BLaER1 (cell line): ENCODE measurements around the gene CPNE2.
A peak's percentile ranks its signal among the peaks of the same experiment; 100 is the strongest.

ENCODE experiments used
- H3K27ac ChIP-seq: shearing (Covaris generic); formaldehyde crosslinking; 2 replicates; pipeline ENCODE4 v1.8.1; 2022
- H3K27me3 ChIP-seq: shearing (Covaris generic); formaldehyde crosslinking; 2 replicates; pipeline ENCODE4 v1.8.1; 2022
- H3K36me3 ChIP-seq: shearing (Covaris generic); formaldehyde crosslinking; 2 replicates; pipeline ENCODE4 v1.8.1; 2022
- H3K4me1 ChIP-seq: shearing (Covaris generic); formaldehyde crosslinking; 2 replicates; pipeline ENCODE4 v1.8.1; 2022
- H3K4me2 ChIP-seq: shearing (Covaris generic); formaldehyde crosslinking; 2 replicates; pipeline ENCODE4 v1.8.1; 2022
- H3K4me3 ChIP-seq: shearing (Covaris generic); formaldehyde crosslinking; 2 replicates; pipeline ENCODE4 v1.8.1; 2022
- H3K9ac ChIP-seq: shearing (Covaris generic); formaldehyde crosslinking; 2 replicates; pipeline ENCODE4 v1.8.1; 2022
- H3K9me3 ChIP-seq: shearing (Covaris generic); formaldehyde crosslinking; 2 replicates; pipeline ENCODE4 v1.8.1; 2022
- H4K20me1 ChIP-seq: shearing (Covaris generic); formaldehyde crosslinking; 2 replicates; pipeline ENCODE4 v1.8.1; 2022
- Cebpa-rat ChIP-seq: shearing (Covaris generic); IDR thresholded peaks from 2 replicates; pipeline ENCODE4 v1.8.1; 2022

Gene CPNE2

DNA sequence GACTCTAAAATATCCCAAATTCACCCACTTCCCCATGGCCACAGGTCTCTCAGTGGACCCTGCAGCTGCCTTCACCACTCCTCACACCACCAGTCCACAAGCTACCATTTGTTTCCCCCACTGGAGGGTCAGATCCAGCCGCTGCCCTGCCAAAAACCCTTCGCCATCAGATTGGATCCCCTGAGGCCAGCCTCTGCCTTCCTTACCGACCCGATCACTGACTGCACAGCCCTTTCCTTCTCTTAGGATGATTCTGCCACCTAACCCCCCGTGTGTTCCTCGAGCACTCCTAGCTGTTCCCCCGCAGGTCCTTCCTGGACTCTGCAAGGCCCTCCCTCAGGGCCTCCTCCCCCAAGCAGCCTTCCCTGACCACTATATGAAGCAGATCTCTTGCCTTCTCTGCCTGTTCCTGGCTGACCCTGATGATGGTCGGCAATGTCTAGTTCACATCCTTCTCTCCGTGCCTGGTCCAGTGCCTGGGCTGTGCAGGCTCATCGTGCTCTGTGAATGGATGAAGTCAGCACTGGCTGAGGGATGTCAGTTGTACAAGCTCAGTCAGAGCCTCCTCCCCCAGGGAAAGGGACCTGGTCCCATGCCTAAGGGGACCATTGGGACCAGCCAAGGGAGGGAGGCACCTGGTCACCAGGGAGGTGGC, 46.0 kb downstream of the CPNE2 start:
- Histone ChIP-seq H4K20me1 (no peaks in the 10 kb centered on the region), H3K9ac (no peak overlapping the region), H3K36me3 (0 out of 2 replicates have a peak, but pooled peaks cover 12% of the 10 kb centered on the region), H3K27ac (peak overlapping the region; percentile 76), H3K27me3 (no peaks in the 10 kb centered on the region), H3K4me1 (peaks cover 100% of the 10 kb centered on the region), H3K4me3 (no peak overlapping the region), H3K9me3 (no peaks in the 10 kb centered on the region), H3K4me2 (peak overlapping the region; percentile 98)
- TF ChIP-seq Cebpa-rat = no peak

DNA sequence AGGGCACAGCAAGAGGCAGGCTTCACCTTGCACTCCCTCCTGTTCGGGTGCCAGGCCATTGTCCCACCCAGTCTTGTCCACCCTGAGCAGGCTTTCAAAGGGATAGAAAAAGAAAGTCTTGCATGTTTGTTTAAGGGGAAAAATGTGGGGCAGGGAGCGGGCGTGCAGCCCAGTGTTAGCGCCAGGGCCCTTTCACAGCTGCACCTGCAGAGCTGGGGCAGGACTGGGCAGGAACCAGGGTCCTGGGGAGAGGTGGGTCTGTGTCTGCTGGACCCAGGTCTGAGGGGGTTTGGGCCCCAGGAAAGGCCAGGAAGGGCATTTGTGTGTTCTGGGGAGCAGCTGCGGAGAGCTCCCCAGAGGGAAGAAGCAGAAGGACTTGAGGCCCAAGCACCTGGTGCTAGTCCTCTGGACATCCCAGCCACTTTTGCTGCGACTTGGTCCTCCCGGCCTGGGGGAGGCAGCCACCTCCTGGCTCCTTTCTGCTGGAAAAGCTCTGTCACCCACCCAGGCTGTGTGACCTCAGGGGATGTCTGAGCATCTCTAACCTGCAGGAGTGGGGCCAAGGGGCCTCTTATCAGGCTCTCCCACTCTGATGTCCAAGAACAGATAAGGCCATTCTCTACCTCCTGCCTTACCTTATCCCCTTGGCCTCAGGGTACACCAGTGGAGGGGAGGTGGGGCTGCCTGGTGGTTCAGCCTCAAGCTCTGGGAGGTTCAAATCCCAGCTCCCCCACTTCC, 48.7 kb downstream of the CPNE2 start:
- no peak for TF ChIP-seq Cebpa-rat
- Histone ChIP-seq H3K4me2 (peak overlapping the region; percentile 73), H3K9me3 (no peaks in the 10 kb centered on the region), H3K36me3 (peaks cover 20% of the 10 kb centered on the region; the same call in 1 of the 2 replicates), H3K4me1 (peaks cover 100% of the 10 kb centered on the region), H3K27ac (peak overlapping the region; percentile 91), H4K20me1 (no peaks in the 10 kb centered on the region), H3K27me3 (no peaks in the 10 kb centered on the region), H3K4me3 (no peak overlapping the region), H3K9ac (peak overlapping the region; percentile 65)

DNA sequence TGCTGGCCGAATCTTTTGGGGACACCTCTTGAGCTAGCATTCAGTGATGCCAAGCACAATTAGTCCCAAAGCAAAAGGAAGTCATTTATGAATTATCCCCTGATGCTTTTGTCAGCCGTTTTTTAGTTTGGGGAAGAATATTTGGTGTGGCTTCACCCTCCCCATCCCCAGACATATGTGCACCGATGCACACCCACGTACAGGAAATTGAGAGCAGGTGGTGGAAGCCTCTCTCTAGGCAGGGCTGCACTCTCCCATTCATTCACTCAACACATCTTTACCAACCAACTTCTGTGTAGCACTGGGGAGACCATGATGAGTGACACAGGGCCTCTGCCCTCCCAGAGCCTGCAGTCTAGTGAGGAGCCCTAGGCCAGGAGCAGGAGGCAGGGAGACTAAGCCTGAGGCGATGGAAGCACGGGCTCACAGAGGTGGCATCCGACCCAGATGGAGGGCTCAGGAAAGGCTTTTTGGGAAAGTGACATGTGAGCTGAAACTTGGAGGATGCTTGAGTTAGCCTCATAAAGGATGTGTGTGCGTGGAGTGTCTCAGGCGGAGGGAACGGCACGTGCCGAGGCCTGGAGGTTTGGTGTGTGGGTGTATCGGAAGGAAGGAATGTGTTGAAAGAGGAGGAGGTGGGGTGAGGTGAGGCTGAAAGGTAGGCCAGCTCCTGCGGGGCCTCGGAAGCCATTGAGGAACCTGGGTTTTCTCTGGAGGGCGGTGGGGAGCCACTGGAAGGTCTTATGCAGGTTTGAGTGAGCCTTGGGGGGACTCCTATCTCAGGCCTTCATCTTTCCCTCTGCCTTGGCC, 49.6 kb downstream of the CPNE2 start:
- peaks cover 100% of the 10 kb centered on the region for H3K4me1 ChIP-seq
- peaks cover 18% of the 10 kb centered on the region; the same call in 1 of the 2 replicates for H3K36me3 ChIP-seq
- H3K27ac ChIP-seq = peak overlapping the region; percentile 91
- H3K4me3 ChIP-seq = no peak overlapping the region; the same call in 1 of the 2 replicates
- no peak for TF ChIP-seq Cebpa-rat
- H4K20me1 ChIP-seq = no peaks in the 10 kb centered on the region
- H3K9ac ChIP-seq = peak overlapping the region; percentile 65
- H3K9me3 ChIP-seq = no peaks in the 10 kb centered on the region
- H3K27me3 ChIP-seq = no peaks in the 10 kb centered on the region
- peak overlapping the region; percentile 73 for H3K4me2 ChIP-seq

DNA sequence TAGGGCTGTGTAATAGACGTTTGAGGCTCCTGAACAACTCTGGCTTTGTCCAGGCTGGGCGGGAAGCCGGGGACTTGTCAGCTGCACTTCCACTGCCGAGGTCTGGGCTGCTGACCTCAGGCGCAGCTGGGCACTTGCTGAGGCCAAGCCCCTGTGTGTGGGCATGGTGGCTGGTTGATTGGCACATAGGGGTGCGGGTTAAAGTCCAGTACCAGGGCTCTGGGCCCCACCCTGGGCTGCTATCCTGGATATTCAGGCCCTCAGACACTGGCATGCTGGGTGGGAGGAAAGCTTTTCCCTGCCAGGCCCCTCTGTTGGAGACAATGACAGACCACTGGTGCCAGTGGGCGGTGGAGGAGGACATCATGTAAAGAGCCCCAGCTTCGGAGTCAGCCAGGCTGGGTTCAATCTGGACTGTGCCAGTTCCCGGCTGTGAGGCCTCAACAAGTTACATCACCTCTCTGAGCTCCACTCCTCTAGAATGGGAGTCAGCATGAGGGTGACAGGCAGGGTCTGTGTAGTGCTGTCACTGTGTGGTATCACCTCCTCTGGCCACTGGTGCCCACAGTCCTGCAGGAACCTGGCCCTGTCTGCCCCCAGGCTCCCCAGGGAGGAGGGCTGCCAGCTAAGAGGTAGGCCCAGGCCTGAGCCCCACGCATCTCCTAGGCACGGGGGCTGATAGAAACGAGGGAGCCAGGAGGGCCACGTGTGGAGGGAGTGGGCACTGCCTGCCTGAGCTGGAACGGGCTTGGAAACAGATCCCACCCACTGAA, 51.0 kb downstream of the CPNE2 start:
- Histone ChIP-seq H3K4me1 (peaks cover 100% of the 10 kb centered on the region), H3K36me3 (peaks cover 16% of the 10 kb centered on the region; the same call in 1 of the 2 replicates), H3K27ac (peak overlapping the region; percentile 91), H3K4me2 (peak overlapping the region; percentile 73), H3K9me3 (no peaks in the 10 kb centered on the region), H3K9ac (peak overlapping the region; percentile 60), H4K20me1 (no peaks in the 10 kb centered on the region), H3K4me3 (no peak overlapping the region), H3K27me3 (no peaks in the 10 kb centered on the region)
- TF ChIP-seq Cebpa-rat = no peak

DNA sequence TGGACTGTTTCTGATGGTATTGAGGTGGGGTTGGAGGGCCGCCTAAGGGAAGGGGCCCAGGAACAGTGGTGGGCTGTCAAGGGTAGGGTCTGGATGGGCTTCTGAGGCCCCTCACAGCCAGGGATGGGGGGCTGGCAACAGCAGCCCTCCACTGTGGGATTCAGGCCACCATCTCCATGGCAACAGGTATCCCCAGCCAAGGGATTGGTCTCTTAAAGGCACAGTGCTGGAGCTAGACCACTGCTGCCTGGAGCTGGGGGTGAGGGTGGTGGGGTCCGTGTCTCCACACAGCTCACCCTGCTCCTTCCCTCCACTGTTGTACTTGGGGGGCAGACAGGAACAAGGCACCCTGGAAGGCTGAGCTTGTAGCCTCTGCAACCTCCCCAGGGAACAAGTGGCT, 51.6 kb downstream of the CPNE2 start:
- Histone ChIP-seq H3K36me3 (peaks cover 19% of the 10 kb centered on the region), H3K27ac (peak overlapping the region; percentile 91), H3K4me3 (no peak overlapping the region), H3K4me2 (peak overlapping the region; percentile 73), H4K20me1 (no peaks in the 10 kb centered on the region), H3K27me3 (no peaks in the 10 kb centered on the region), H3K4me1 (peaks cover 100% of the 10 kb centered on the region), H3K9ac (peak overlapping the region; percentile 60; the same call in 1 of the 2 replicates), H3K9me3 (no peaks in the 10 kb centered on the region)
- no peak for TF ChIP-seq Cebpa-rat

DNA sequence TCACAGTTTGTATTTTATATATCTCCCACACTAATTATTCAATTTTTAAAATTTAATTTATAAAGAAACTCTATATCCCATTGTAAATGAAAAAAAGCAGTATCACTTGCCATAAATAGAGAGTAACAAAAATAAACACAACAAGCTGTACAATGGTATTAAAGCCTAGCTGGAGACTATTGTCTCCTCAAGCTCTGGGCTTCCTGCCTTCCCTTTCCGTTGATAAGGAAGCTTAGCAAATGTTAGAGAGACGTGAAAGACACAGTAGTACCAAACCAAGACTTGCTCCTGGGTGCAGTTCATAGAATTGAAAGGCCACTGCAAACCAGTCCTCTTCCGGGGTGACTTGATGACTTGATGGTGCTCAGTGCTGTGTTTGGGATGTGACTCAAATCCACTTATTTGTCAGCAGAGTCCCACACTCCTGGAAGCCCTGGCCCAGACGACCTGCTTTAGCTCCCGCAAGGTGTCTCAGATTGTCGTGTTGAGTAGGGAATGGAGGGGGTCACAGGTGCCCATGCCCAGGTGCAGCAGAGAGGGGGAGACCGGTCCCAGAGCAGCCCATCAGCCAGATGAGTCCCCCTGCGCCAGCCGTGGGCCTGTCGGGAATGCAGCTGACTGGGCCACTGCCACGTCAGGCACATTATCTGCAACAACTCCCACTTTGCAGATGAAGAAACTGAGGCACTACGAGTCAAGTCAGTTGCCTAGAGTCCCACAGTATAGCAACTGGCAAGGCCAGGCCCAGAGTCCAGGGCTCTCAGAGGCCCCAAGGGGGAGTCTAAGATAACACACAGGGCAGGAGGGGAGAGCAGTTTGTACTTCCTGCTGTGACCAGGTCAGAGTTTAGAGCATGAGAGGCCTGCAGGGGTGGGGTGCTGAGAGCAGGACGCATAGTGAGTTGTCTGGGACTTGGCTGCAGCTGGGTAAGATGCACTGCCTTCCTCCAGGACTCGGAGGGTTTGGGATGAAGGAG, 53.0 kb downstream of the CPNE2 start:
- H3K4me2 ChIP-seq = peak overlapping the region; percentile 73
- H4K20me1 ChIP-seq = no peaks in the 10 kb centered on the region
- peaks cover 100% of the 10 kb centered on the region for H3K4me1 ChIP-seq
- no peak overlapping the region for H3K4me3 ChIP-seq
- TF ChIP-seq Cebpa-rat = no peak
- peak overlapping the region; percentile 91 for H3K27ac ChIP-seq
- H3K9ac ChIP-seq = peak overlapping the region; percentile 71; the same call in 1 of the 2 replicates
- H3K36me3 ChIP-seq = peaks cover 29% of the 10 kb centered on the region
- H3K9me3 ChIP-seq = no peaks in the 10 kb centered on the region
- H3K27me3 ChIP-seq = no peaks in the 10 kb centered on the region

DNA sequence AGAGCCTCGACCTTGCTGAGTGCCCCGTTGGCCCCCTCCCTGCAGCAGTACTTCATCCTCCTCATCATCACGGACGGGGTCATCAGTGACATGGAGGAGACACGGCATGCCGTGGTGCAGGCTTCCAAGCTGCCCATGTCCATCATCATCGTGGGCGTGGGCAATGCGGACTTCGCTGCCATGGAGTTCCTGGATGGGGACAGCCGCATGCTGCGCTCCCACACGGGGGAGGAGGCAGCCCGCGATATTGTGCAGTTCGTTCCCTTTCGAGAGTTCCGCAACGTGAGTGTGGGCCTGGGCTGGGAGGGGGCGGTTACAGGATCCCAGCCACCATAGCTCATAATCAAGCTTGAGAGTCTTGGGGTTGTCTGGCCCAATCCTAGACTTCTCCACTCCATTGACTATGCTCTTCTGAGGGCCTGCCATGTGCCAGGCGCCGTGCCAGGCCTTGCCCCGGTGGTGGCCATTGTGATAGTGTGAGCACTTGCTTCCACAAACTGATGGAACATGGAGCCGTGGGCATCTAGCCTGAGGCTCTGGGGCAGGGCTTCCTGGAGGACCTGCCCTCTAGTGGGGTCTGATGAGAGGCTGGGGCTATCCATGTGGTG, 53.8 kb downstream of the CPNE2 start:
- peak overlapping the region; percentile 91 for H3K27ac ChIP-seq
- peak overlapping the region; percentile 71; the same call in 1 of the 2 replicates for H3K9ac ChIP-seq
- H3K4me1 ChIP-seq = peaks cover 100% of the 10 kb centered on the region
- no peaks in the 10 kb centered on the region for H3K27me3 ChIP-seq
- H4K20me1 ChIP-seq = no peaks in the 10 kb centered on the region
- peaks cover 29% of the 10 kb centered on the region for H3K36me3 ChIP-seq
- no peak for TF ChIP-seq Cebpa-rat
- no peaks in the 10 kb centered on the region for H3K9me3 ChIP-seq
- H3K4me2 ChIP-seq = peak overlapping the region; percentile 73
- H3K4me3 ChIP-seq = no peak overlapping the region

DNA sequence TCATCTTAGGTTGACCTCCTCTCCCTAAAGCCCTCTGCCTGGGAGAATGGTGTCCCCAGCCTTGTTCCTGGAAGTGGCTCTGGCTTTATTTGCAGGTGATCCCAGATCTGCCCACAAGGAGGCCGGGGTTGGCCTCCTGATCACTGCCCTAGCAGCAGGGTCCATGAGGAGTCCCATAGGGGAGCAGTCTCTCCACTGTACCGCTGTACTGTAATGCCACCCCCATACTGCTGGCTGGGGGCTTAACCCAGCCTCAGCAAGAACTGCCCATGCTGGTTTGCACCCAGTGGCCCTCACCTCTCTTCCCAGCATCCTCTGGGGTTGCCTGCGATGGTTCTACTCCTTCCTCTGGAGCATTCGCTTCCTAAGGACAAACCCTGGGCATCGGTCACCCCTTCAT, 54.4 kb downstream of the CPNE2 start:
- Histone ChIP-seq H3K36me3 (peaks cover 29% of the 10 kb centered on the region), H3K27me3 (no peaks in the 10 kb centered on the region), H3K27ac (peak overlapping the region; percentile 91), H3K9me3 (no peaks in the 10 kb centered on the region), H3K4me3 (peak overlapping the region; percentile 45; the same call in 1 of the 2 replicates), H3K9ac (peak overlapping the region; percentile 71), H3K4me1 (peaks cover 100% of the 10 kb centered on the region), H3K4me2 (peak overlapping the region; percentile 73), H4K20me1 (no peaks in the 10 kb centered on the region)
- no peak for TF ChIP-seq Cebpa-rat
